Heart left ventricle (tissue), 13 donors: Measurements from ENCODE around the gene PRKN.

ENCODE experiments used
- POLR2A ChIP-seq, 2 donors: fragments of 450-650 bp; IDR thresholded peaks; one replicate each; pipeline ENCODE4 v1.6.1; 2017; ENCODE audit warnings: antibody characterized with exemption in 2 of 2, mild to moderate bottlenecking in 2 of 2, moderate library complexity in 2 of 2
- TF ChIP-seq, protein P1 (sequence below), 12 donors: fragments of 200-600 bp; sonication (generic) in 4 of 12; IDR thresholded peaks; one replicate each; pipeline versions ENCODE4 v1.5.0 to v1.8.0; 2018 to 2022; ENCODE audit warnings: antibody characterized with exemption in 12 of 12, mild to moderate bottlenecking in 5 of 12
- donor health status: ischemic (EF 13 %, LVEDD 7.1; RV severe dilation, severe dysfunction).
- donor health status: DM: no; HTN: yes; CAD: no.
- donor health status: DM: no; HTN: no; CAD: no.
- donor health status: ischemic (EF 25% LVEDD 6.9; RV normal size, moderate dysfunction).
- donor health status: ischemic (EF 25% LVEDD 5.7; RV mildly dilated, moderate dysfunction).
- donor health status: ischemic (EF 35%, LVEDD 5.7; RV mildly dilated, moderate dysfunction).
- donor health status: nonischemic (EF 11% LVEDD 7.7; RV severe dilation, severe dysfunction).
- donor health status: DM: yes; HTN: yes; CAD: no.
- donor health status: PGD.
- donor health status: ischemic (EF 29% LVEDD 5.4; RV normal size, mild dysfunction).
- donor health status: nonischemic (EF 23%, LVEDD 6.1; RV moderate dilation, normal function).

DNA sequence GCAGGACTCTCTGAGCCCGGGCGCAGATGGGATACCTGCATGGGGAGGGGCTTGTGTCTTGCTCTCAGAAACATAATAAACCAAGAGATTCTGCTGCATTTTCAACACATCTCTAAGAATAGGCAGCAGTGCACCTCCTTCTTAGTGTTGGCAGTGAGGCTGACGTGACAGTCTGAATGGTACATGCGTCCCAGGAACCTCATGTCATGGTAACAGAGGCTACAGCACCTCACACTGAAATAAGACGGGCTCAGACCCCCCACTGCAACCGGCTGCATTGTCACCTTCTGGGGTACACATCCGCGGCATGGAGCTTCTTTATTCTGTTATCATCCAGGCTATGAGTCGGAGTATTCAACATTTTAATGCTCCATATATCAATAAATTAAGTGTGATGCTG is 1056.4 kb downstream of the PRKN start:
- no peak for TF ChIP-seq POLR2A (IDR thresholded peaks at IDR 0.05)
- TF ChIP-seq, protein P1, sequence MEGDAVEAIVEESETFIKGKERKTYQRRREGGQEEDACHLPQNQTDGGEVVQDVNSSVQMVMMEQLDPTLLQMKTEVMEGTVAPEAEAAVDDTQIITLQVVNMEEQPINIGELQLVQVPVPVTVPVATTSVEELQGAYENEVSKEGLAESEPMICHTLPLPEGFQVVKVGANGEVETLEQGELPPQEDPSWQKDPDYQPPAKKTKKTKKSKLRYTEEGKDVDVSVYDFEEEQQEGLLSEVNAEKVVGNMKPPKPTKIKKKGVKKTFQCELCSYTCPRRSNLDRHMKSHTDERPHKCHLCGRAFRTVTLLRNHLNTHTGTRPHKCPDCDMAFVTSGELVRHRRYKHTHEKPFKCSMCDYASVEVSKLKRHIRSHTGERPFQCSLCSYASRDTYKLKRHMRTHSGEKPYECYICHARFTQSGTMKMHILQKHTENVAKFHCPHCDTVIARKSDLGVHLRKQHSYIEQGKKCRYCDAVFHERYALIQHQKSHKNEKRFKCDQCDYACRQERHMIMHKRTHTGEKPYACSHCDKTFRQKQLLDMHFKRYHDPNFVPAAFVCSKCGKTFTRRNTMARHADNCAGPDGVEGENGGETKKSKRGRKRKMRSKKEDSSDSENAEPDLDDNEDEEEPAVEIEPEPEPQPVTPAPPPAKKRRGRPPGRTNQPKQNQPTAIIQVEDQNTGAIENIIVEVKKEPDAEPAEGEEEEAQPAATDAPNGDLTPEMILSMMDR (IDR thresholded peaks at IDR 0.05) = no peak
